ENCODE results near the gene INSIG1.

The INSIG1 gene

DNA sequence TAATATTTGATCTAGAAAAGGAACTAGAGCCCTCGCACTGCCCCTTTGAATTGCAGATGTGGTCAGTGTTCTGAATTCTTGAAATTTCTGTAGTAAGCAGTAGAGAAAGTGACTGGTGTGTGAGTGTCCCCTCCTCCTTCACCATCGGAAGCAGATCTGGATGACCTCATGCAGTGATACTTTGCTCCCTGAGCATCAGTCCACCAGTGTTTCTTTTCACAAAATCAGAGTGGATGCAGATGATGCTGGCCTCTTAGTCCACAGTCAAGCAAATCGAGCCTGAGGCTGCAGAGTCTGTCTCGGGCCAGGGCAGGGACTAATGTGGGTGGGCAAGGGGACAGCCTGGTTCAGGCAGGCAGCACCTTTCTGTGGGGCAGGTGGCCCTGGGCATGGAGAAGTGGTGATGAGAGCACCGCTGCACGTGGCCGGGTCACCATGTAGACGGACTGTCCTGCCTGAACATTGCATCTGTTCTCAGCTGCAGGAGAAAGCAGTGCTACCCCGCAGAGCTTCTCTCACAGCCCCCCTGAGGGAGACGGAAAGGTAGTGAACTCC is 5.4 kb downstream of the INSIG1 start:
- DNase-seq (ENCODE audit: low read depth) = no peak

DNA sequence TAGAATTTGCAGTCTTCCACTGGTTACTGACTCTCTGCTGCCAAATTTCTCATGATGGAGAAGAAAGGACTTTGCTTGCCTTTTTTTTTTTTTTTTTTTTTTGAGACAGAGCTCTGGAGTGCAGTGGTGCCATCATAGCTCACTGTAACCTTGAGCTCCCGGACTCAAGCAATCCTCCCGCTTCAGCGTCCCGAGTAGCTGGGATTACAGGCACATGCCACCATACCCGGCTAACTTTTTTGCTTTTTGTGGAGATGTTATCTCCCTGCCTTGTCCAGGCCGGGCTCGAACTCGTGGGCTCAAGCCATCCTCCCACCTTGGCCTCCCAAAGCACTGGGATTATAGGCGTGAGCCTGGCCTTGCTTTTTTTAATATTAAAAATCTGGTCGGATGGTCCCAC is 6.2 kb downstream of the INSIG1 start:
- no peak for DNase-seq (ENCODE audit: low read depth)

DNA sequence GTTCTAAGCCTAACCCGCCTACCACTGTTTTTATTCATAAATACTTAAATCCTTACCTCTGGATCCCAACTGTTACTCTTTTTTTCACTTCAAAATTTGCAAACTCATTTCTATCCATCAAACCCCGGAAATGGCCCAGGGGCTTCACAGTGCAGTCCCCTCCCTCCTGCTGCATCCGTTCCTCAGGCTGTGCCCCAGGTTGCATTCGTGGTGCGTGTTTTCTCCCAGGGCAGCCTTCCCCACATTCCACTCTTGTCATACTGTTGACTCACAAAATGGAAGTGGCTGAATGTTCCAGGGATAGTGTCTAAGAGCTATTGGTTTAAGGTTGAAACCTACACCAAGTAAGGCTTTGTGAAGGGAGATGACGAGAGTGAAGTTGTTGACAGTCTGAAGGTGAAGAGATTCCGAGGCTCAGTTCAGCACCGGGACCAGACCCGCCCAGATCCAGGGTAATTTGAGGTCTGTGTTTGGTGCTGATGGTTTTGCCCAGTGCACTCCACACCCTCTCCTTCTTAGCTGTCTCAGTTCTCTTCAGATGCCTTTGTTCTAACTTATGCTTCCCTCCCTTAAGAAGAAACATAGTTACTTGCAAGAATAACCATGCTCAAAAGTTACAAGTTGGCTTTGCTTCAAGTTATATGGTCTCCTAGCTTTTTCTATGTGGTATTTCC is 7.7 kb downstream of the INSIG1 start:
- DNase-seq (ENCODE audit: low read depth) = no peak

DNA sequence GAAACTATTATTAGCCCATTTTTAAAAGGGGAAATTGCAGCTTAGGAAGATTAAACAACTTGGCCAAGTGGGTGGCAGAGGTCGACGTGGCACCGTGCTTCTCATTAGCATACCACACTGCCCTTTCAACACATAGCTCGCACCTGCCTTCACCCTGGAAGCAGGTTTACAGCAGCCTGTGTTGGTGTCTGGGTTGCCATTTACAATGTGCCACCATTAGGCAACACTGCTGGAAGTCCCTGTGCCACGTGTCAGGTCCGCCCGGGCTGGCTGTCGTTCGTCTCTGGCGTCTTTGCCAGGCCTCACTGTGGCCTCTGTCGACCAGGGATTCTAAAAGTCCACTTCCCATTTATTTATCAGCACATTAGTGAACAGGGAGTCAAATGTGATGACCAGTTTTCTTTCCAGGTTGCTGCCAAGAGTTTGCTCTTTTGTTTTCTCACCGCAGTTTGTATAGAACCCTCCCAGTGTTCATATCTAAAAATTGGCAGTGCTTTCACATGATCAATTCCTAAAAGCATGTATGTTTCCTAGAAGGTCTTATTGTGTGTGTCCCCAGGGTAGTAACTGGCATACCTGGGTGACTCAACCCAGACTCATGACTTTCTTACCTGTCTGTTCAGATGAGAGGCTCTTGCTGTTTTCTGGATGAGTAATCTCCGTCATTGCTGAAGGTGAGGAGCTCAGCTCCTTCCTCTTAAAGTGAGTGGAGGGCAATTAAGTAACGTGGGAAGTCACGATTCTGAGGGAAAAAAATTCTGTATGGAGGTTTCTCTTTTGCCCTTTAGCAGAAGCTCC is 9.2 kb downstream of the INSIG1 start:
- no peak for DNase-seq (ENCODE audit: low read depth)

DNA sequence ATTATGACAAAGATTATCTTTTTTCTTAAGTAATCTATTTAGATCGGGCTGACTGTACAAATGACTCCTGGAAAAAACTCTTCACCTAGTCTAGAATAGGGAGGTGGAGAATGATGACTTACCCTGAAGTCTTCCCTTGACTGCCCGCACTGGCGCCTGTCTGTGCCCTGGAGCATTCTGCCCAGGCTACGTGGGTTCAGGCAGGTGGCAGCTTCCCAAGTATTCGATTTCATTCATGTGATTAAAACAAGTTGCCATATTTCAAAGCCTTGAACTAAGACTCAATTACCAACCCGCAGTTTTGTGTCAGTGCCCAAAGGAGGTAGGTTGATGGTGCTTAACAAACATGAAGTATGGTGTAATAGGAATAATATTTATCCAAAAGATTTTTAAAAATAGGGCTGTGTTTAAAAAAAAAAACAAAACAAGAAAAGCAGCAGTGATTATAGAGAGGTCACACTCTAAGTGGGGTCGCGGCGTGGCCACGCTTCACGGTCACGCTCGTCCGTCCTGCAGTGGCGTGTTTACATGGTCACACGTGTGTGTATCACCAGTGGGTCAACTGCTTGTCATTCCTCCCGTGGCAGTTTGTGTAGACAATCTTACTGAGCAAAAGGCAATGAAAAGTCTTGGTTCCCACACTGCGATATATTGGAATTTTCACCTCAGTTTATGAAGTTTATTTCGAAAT is 10.8 kb downstream of the INSIG1 start:
- no peak for DNase-seq (ENCODE audit: low read depth)

DNA sequence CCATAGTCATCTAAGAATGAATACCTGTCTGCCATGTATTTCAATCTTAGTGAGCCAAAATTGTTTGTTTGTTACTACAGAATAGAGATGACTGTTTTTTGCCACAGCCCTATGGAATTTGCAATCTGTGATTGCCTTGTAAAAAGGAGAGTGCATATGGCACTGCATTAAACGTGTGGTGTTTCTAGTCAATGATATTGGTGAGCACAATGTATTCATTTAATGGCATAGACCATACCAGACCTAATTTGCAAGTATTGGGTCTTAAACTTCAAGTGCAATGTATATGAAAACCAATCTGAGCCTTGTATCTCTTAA is 11.3 kb downstream of the INSIG1 start:
- no peak for DNase-seq (ENCODE audit: low read depth)

DNA sequence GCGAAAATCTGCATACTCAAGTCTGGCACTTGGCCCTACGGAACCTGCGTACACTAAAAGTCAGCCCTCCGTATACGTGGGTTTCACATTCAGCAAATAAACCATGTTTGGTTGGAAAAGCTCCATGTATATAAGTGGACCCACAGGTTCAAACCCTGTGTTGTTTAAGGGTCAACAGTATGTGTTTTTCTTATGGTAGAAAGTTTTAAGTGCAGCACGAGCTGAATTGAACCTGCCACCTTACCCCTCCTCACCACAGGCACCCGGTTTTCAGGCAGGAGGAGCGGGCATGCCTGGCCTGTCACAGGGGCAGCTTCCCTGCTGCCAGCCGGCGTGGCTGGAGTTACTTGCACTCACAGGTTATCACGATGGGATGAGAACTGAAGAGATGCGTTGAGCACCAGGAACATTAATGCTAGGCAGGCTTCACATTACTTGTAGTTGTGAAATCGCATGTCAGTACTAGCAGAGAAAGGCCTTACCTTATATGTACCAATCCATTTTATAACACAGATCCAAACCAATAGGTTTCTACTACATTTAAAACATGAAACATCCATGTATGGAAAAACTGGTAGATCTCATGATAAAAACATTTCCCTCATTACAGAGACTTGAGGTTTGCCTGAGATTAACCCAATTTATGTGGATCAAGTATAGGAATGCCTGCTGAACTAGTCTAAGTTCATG is 12.9 kb downstream of the INSIG1 start:
- DNase-seq (ENCODE audit: low read depth) = no peak

DNA sequence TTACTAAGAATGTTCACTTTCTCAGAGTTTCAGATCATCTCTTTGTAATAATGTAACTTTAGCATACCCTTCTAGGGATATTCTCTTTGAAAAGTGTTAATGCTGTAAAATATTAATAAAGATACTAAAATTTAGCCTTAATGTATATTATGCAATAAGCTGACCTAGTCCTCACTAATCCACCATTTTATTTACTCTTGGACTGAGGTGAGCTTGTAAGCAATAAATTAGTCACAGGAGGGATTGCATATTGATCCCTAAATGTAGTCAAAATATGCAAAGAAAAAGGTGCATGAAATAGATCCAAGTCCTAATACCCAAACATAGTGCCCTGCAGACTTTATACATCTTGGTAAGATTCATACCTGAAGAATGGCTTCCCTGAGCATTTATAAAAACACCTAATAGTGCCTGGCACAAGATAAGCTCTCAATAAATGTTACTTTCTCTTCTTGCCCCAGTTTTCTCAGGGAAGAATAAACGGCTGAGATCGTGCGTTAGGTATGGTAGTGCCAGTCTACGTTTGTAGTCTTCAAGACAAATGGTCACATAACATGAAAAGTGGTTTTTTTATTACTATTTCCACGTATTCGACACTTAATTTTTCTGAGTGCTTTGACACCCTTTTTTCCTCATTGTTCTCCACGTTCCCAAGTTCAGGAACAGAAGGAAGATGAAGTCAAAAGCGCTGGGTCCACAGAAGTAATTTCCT is 14.3 kb downstream of the INSIG1 start:
- DNase-seq (ENCODE audit: low read depth) = no peak

DNA sequence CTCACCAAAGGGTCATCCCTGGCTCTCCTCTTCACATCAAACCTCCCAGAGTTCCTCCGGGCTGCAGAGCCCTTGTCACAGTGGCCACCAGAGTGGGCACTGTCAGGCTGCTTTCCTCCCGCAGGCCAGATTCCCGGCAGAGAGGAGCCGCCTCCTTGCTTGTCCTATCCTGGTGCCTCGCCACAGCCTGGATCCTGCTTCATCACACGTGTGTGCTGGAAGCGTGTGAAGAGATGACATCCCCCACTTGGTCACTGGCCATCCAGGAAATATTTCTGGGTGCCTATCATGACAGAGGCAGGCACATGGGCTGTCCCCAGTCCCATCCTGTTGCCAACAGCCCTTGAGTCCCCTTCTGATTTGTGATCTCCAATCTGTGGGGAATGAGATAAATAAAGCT is 15.0 kb downstream of the INSIG1 start:
- no peak for DNase-seq (ENCODE audit: low read depth)

DNA sequence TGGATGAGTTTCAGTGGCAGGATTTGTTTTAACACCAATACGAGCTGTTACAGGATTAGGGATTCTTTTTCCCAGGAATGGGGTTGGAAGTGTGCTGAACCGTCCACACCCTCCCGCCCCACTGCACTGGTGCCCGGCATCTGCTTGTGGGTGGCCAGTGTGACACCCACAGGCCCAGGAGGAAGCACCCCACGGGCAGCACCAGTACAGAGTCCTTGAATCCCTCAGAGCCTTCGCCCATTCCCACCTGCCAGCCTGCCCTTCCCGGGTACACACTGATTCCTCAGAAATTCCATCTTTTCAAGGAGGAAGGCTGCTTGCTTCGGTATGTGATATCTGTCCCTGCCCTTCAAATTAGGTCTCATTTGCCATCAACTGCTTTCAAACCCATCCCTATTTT is 15.4 kb downstream of the INSIG1 start:
- no peak for DNase-seq (ENCODE audit: low read depth)

DNA sequence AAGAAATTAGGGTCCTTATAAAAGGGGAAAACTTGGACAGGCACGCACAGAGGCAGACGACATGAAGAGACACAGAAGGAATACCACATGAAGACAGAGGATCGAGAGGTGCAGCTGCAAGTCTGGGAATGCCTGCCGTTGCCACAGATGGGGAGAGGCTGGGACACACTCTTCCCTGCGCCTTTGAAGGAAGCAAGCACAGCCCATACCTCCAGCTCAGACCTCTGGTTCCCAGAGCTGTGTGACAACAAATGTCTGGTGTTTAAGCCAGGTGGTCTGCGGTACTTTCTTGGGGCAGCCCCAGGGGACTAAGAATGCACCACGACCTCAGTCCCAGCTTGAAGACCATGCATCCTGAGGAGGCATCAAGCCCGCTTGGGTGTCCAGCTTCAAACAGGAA is 18.3 kb downstream of the INSIG1 start:
- no peak for DNase-seq (ENCODE audit: low read depth)

DNA sequence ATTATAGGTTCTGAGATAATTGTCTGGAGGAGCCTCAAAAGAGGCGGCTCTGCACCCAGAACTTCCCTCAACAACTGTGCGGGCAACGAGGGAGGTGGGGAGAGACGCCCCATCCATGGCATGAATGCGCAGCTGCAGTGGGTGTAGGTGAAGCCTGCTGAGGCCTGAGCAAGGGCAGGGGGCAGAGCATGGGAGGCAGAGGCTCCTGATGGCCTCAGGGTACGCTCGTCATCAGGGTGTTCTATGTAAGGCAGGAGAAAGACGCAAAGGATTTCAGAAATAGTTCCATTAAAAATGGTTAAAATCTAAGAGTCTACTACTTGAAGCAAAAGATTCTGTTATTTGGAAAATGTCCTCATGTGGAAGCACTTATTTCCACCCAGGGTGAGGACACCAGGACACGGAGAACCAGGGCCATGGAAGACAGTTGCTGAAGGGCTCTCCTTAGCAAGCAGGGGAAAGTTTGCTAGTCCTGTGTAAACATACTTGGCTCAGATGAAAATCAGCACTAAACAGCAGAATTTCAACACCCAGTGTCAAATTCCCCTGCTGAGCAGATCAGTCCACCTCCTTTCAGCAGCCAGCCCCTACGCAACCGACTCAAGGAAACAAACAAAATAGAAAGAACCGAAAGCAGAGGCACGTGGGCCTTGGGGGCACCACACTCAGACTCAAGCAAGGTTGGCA is 18.9 kb downstream of the INSIG1 start:
- no peak for DNase-seq (ENCODE audit: low read depth)

DNA sequence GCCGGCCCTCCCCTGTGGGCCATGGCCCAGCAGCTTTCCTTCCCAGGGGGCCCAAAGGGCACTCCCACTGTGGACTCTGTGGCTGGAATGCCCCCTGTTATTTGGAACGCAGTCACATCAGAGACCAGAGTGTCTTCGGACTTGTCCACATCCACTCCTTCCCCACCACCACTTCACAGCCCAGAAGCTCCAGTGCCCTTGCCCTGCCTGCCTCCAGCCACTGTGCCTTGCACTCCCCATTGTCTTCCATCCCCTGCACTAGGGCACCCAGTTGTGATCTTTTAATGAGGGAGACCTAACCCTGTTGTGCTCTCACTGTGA is 19.4 kb downstream of the INSIG1 start:
- no peak for DNase-seq (ENCODE audit: low read depth)

DNA sequence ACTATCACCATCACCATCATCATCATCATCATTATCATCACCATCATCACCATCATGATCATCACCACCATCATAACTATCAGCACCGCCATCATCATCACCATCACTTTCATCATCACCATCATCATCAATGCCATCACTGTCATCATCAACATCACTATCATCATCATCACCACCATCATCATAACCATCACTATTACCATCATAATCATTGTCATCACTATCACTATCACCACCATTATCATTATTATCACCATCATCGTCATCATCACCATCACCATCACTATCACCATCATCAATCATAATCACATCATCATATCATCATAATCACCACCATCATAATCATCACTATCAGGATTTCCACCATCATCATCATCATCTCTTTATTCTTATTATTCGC is 20.6 kb downstream of the INSIG1 start:
- DNase-seq (ENCODE audit: low read depth) = no peak

DNA sequence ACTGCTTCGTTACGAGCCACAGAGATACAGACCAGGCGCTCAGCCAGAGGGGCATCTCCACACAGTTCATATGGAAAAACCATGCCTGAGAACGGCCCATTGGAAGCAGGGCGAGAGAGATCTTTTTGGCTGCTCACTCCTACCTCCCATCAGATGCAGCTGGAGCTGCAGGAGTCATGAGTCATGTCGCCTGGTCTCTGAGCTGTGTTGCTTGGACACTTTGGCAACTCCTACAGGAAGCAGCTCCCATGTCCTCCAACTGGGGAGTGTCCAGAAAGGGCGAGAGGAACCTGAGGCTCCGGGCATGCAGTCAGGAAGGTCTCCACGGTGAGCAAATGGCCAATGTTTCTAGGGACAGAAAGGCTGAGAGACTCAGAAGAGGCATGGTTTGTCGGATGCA is 24.9 kb downstream of the INSIG1 start:
- no peak for DNase-seq (ENCODE audit: low read depth)

DNA sequence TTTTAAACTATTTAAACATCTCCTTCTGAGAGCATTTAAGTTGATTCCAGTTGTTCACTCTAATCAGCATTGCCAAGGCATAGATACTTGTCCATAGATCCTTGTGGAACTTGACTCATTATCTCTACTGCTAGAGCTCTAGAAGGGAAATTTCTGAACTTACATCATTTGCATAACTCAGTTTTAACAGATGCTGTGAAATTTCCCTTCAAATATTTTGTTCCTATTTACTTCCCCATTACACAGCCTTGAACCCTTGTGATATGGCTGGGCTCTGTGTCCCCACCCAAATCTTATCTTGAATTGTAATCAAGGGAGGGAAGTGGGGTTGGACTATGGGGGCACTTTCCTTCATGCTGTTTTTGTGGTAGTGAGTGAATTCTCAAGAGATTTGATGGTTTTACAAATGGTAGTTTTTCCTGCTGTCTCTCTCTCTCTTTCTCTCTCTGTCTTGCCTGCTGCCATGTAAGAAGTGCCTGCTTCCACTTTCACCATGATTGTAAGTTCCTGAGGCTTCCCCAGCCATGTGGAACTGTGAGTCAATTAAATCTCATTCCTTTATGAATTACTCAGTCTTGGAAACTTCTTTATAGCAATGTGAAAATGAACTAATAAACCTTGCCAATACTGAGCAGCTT is 25.4 kb downstream of the INSIG1 start:
- DNase-seq (ENCODE audit: low read depth) = no peak

DNA sequence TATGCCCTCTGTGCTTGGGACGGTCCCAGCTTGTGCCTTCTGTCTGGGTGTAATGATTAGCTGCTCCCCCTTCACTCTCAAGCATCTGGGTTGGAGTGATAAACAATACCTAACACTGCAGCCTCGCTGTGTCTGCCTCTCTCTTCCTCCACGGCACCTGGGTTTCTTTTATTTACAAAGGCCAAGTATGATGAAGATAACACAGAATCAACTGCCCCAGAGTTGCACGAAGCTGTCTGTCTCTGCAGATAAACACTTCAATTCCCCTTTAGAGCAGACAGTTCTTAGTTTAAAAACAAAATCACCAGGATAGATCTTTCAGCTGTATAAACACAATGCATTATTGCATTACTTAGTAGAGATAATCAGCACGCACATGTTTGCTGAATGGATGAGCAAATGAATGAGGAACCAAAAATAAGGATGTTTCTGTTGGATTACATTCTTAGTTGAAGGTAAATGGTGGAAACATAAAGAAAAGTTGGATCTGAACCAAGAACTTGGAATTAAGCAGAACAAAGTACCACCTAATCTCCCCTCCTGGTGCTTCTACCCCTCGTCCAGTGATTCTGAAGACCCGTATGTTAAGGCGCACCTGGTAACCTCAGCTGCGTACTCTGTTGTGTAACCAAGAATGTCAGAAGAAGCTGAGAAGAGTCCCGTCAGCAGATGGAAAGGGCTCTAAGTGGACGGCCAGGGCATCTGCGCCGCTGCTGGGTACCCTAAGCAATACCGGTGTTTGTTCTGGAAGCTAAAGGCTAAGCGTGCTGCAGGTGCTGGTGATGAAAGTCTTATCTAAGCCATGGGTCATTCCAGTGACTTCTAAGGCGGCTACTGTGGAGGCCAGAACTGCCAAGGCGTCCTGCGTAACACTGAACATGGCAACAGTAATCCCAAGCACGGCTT is 26.6 kb downstream of the INSIG1 start:
- DNase-seq (ENCODE audit: low read depth) = no peak

DNA sequence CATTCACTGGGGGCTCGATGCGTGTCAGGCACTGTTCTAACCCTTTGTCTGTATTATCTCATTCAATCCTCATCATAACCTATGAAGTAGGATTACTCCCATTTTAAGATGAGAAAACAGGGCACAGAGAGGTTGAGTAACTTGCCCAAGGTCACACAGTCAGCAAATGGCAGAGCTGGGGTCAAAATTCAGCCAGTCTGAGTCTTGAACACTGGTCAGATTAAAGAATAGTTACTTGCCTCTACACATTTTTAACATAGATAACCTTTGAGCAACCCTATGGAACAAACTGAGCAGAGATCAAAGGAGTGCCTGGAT is 27.2 kb downstream of the INSIG1 start:
- DNase-seq (ENCODE audit: low read depth) = no peak

DNA sequence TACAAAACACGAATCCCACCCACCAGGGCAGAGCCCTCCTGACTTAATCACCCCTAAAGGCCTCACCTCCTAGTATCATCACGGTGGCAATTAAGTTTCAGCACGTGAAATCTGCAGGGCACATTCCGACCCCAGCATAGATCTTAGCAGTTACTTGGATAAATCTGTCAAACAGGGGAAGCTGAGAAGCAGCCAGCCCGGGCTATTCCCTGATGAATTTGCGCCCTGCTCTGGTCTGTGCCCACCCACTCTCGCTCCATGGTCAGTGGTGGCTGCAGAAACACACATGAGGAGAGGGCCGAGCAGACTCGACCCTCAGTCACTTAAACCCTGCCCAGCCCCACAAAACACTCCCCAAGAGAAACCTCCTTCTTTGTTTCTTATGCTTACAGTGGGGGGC is 28.7 kb downstream of the INSIG1 start:
- no peak for DNase-seq (ENCODE audit: low read depth)
